Sigmoid colon (tissue), 4 donors: ENCODE measurements around the gene SLC25A13.

Experiments used
- CTCF ChIP-seq, 4 experiments: fragments of 450-650 bp in 3 of 4; fragments of 200-600 bp in 1 of 4; IDR thresholded peaks; one replicate each; pipeline ENCODE4 v1.5.1; 2016 to 2019; ENCODE audit warnings: antibody characterized with exemption in 4 of 4, mild to moderate bottlenecking in 3 of 4, moderate library complexity in 2 of 4
- EP300 ChIP-seq, 4 donors: sonication (generic); formaldehyde crosslinking; IDR thresholded peaks; one replicate each; pipeline ENCODE4 v1.6.1; 2017; ENCODE audit warnings: antibody characterized with exemption in 4 of 4
- POLR2A ChIP-seq, 2 donors: fragments of 450-650 bp; IDR thresholded peaks; one replicate each; pipeline ENCODE4 v1.6.1; 2016; ENCODE audit warnings: antibody characterized with exemption in 2 of 2, mild to moderate bottlenecking in 2 of 2, moderate library complexity in 2 of 2

GRCh38 chr7:96284835-96285234, 37.1 kb downstream of the SLC25A13 start:
- TF ChIP-seq CTCF (IDR thresholded peaks at IDR 0.05), result no peak
- no peak for TF ChIP-seq EP300 (IDR thresholded peaks at IDR 0.05)
- TF ChIP-seq POLR2A (IDR thresholded peaks at IDR 0.05), result no peak
